Body of pancreas (tissue), 4 donors: ENCODE measurements around the gene TTC4. TPM values are rescaled to one million over a fixed set of nuclear protein-coding genes. Genes with fewer than 3 reads are reported as not detected.

Experiments used
- ATAC-seq: fragments of 150-250 bp; one replicate; pipeline ENCODE4 v1.9.1; 2016
- DNase-seq, 4 donors: peaks; one replicate each; pipeline ENCODE4 v3.0.0-alpha.2; 2019
- H3K27ac ChIP-seq, 4 donors: fragments of 200-600 bp; sonication (generic); 1 replicate in 3 of 4; 2 replicates in 1 of 4; pipeline versions ENCODE4 v1.5.1 to v1.6.1; 2016 to 2019; ENCODE audit warnings: mild to moderate bottlenecking in 1 of 4, mixed read lengths in 1 of 4, moderate library complexity in 1 of 4
- H3K27me3 ChIP-seq, 2 donors: fragments of 200-600 bp; sonication (generic); one replicate each; pipeline ENCODE4 v1.6.0; 2016; ENCODE audit warnings: mild to moderate bottlenecking in 1 of 2
- H3K36me3 ChIP-seq, 2 donors: fragments of 200-600 bp; sonication (generic); replicated peaks in 1 of 2; 2 replicates each; pipeline ENCODE4 v1.5.1; 2016; ENCODE audit warnings: low read depth in 2 of 2; ENCODE audit not compliant: insufficient read depth in 1 of 2
- H3K4me1 ChIP-seq: fragments of 200-600 bp; sonication (generic); one replicate; pipeline ENCODE4 v1.6.0; 2016
- H3K4me3 ChIP-seq, 2 donors: fragments of 200-600 bp; sonication (generic); 1 replicate in 1 of 2; 2 replicates in 1 of 2; pipeline ENCODE4 v1.5.1; 2016 to 2019
- H3K9me3 ChIP-seq, 3 donors: fragments of 200-600 bp; sonication (generic); 1 replicate in 2 of 3; 2 replicates in 1 of 3; pipeline ENCODE4 v1.5.1; 2016
- CTCF ChIP-seq, 7 experiments: fragments of 450-650 bp in 4 of 7; fragments of 200-600 bp in 3 of 7; sonication (generic) in 3 of 7; IDR thresholded peaks; one replicate each; pipeline ENCODE4 v1.5.1; 2016 to 2019; ENCODE audit warnings: antibody characterized with exemption in 7 of 7
- POLR2A ChIP-seq, 3 donors: fragments of 450-650 bp; IDR thresholded peaks; one replicate each; pipeline ENCODE4 v1.6.1; 2016; ENCODE audit warnings: antibody characterized with exemption in 3 of 3, mild to moderate bottlenecking in 2 of 3
- WGBS, 2 donors: methylation state at CpG; one replicate each; pipeline ENCODE4 v1.1.5; 2017; 5-methylcytosine and 5-hydroxymethylcytosine counted together
- intact Hi-C: fragments of 100-400 bp; cut with DNase I; formaldehyde crosslinking; loops from one replicate; pipeline ENCODE4 v1.15.1; 2023
- total RNA-seq, 2 donors: library from RNA; depleted of rRNA; stranded (reverse); fragments of >200 nt; gene quantifications; one replicate each; pipeline ENCODE4 v1.1.0, GENCODE V29; 2016

Gene TTC4
- total RNA-seq, 2 donors from 2014 or later, result 15.0 to 21.1 TPM

GRCh38 chr1:54696262-54696661 is 19.4 kb upstream of the TTC4 start:
- WGBS, 2 donors, result 80 to 84% methylated on average over 3 of the region's 3 CpGs
- ATAC-seq, result no peak
- no peak for TF ChIP-seq POLR2A (IDR thresholded peaks at IDR 0.05)
- TF ChIP-seq CTCF (IDR thresholded peaks at IDR 0.05), result no peak
- no peaks in the 10 kb centered on the region for H3K4me1 ChIP-seq
- no peak for DNase-seq
- intact Hi-C loops, result no loop called here
- H3K27ac ChIP-seq, result no peak overlapping the region
- H3K4me3 ChIP-seq, result no peak overlapping the region
- H3K27me3 ChIP-seq, result no peaks in the 10 kb centered on the region
- H3K9me3 ChIP-seq, result no peaks in the 10 kb centered on the region
- H3K36me3 ChIP-seq, result no peaks in the 10 kb centered on the region

DNA sequence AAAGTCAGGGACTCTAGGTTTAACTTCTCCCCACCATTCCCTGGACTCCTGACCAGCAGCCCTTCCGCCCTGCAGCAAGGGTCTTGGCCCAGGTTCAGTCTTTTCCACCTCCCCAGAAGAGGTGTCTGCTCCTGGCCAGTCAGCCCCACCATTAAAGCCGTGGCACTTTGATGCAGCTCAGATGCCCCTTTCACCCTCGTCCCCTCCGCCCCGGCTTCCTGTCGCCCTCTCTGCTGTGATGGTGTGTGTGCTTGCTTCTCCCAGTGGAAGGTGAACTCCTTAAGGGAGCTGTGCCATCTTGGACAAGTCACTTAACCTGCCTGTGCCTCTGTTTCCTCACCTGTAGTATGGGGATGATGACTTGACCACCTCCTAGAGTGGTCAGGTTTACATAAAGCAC is 17.8 kb upstream of the TTC4 start:
- TF ChIP-seq POLR2A (IDR thresholded peaks at IDR 0.05) (no peak), CTCF (IDR thresholded peaks at IDR 0.05) (no peak)
- intact Hi-C loops, result no loop called here
- Histone ChIP-seq H3K4me1 (no peaks in the 10 kb centered on the region), H3K36me3 (no peaks in the 10 kb centered on the region), H3K27ac (no peak overlapping the region), H3K9me3 (no peaks in the 10 kb centered on the region), H3K27me3 (no peaks in the 10 kb centered on the region), H3K4me3 (no peak overlapping the region)
- ATAC-seq (no peak), DNase-seq (no peak)
- whole genome bisulfite sequencing, 2 donors, result 77 to 80% methylated on average over 6 of the region's 6 CpGs

- ATAC-seq, result no peak
- Histone ChIP-seq H3K4me3 (no peak overlapping the region), H3K9me3 (no peaks in the 10 kb centered on the region), H3K4me1 (no peaks in the 10 kb centered on the region), H3K27ac (no peak overlapping the region), H3K27me3 (no peaks in the 10 kb centered on the region), H3K36me3 (no peaks in the 10 kb centered on the region)
- 55 to 58% methylated on average over 8 of the region's 8 CpGs for WGBS, 2 donors
- no peak for TF ChIP-seq POLR2A (IDR thresholded peaks at IDR 0.05)
- TF ChIP-seq CTCF (IDR thresholded peaks at IDR 0.05), result no peak
- no peak for DNase-seq
- intact Hi-C loops, result no loop called here
Measured at GRCh38 chr1:54698346-54698745, 17.3 kb upstream of the TTC4 start.

DNA sequence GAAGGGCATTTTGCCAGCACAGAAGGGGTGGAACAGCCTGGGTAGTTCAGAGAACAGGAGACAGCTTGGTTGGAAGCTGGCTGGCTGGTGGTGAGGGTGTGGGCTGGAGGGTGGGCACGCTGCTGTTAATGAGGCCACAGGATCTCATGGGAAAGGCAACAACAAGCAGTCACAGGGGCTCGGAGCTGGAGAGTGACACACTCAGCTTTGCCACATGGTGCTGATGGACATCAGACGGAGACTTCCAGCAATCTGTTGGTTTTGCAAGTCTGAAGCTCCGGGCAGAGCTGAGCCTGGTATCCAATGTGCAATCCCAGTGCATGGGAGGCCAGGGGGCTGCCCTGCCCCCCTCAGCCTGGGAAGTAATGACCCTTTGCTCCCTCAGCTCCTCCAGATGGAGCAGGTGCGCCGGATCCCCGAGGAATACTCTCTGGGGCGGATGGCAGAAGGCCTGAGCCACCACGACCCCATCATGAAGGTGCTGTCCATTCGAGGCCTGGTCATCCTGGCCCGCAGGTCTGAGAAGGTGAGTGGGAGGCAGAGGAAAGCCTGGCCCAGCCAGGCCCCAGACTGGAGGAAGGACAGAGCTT is 15.6 kb upstream of the TTC4 start:
- Histone ChIP-seq H3K27me3 (no peaks in the 10 kb centered on the region), H3K27ac (no peak overlapping the region), H3K36me3 (no peaks in the 10 kb centered on the region), H3K4me3 (no peak overlapping the region), H3K9me3 (no peaks in the 10 kb centered on the region), H3K4me1 (no peaks in the 10 kb centered on the region)
- 80 to 81% methylated on average over 6 to 11 of the region's 11 CpGs for WGBS, 2 donors
- no peak for DNase-seq
- TF ChIP-seq CTCF (IDR thresholded peaks at IDR 0.05), result no peak
- ATAC-seq, result no peak
- intact Hi-C loops, result no loop called here

- no peak for ATAC-seq
- WGBS, 2 donors, result 80 to 90% methylated on average over 8 to 9 of the region's 9 CpGs
Measured at GRCh38 chr1:54701066-54701465, 14.6 kb upstream of the TTC4 start.

More at GRCh38 chr1:54701066-54701465, 14.6 kb upstream of the TTC4 start:
- H3K9me3 ChIP-seq, result no peaks in the 10 kb centered on the region
- H3K27ac ChIP-seq, result no peak overlapping the region
- no peak for DNase-seq
- no peaks in the 10 kb centered on the region for H3K4me1 ChIP-seq
- intact Hi-C loops, result no loop called here
- TF ChIP-seq CTCF (IDR thresholded peaks at IDR 0.05) (no peak), POLR2A (IDR thresholded peaks at IDR 0.05) (no peak)
- no peaks in the 10 kb centered on the region for H3K27me3 ChIP-seq
- no peak overlapping the region for H3K4me3 ChIP-seq
- no peaks in the 10 kb centered on the region for H3K36me3 ChIP-seq
